Peyer's patch (tissue), 4 donors: ENCODE data around the gene CCDC149. TPM values are rescaled to one million over a fixed set of nuclear protein-coding genes. Genes with fewer than 3 reads are reported as not detected.

Experiments
- DNase-seq, 3 donors: peaks; one replicate each; pipeline ENCODE4 v3.0.0-alpha.2; 2017 to 2019
- H3K27ac ChIP-seq, 4 donors: fragments of 200-600 bp; sonication (generic); one replicate each; pipeline ENCODE4 v1.5.1; 2016 to 2019
- H3K27me3 ChIP-seq, 2 donors: fragments of 200-600 bp; sonication (generic); one replicate each; pipeline ENCODE4 v1.5.1; 2019
- H3K36me3 ChIP-seq, 3 donors: fragments of 200-600 bp; sonication (generic); one replicate each; pipeline ENCODE4 v1.5.1; 2016 to 2019
- H3K4me1 ChIP-seq, 4 donors: fragments of 200-600 bp; sonication (generic); one replicate each; pipeline ENCODE4 v1.5.1; 2016 to 2019
- H3K4me3 ChIP-seq, 4 donors: fragments of 200-600 bp; sonication (generic); 1 replicate in 3 of 4; 2 replicates in 1 of 4; pipeline ENCODE4 v1.5.1; 2016 to 2019; ENCODE audit warnings: mild to moderate bottlenecking in 1 of 4
- H3K9me3 ChIP-seq, 4 donors: fragments of 200-600 bp; sonication (generic); one replicate each; pipeline ENCODE4 v1.5.1; 2016 to 2019; ENCODE audit warnings: mild to moderate bottlenecking in 1 of 4
- POLR2A ChIP-seq, 2 donors: fragments of 450-650 bp; IDR thresholded peaks; one replicate each; pipeline ENCODE4 v1.5.1; 2017; ENCODE audit warnings: antibody characterized with exemption in 2 of 2, mild to moderate bottlenecking in 2 of 2, moderate library complexity in 2 of 2
- total RNA-seq, 4 donors: library from RNA; depleted of rRNA; stranded (reverse); fragments of >200 nt; gene quantifications; one replicate each; pipeline ENCODE4 v1.1.0, GENCODE V29; 2016
- TF ChIP-seq, protein P1 (sequence below), 6 experiments: fragments of 450-650 bp in 4 of 6; fragments of 200-600 bp in 2 of 6; sonication (generic) in 1 of 6; IDR thresholded peaks; one replicate each; pipeline ENCODE4 v1.5.1; 2017 to 2019; ENCODE audit warnings: antibody characterized with exemption in 6 of 6, mild to moderate bottlenecking in 3 of 6, moderate library complexity in 1 of 6

Gene CCDC149
- total RNA-seq, 4 donors from 2014 or later = 4.2 to 32.2 (median 6.4) TPM

- no peak for DNase-seq
- Histone ChIP-seq H3K4me1 (peaks cover 0 to 5% (median 0%) of the 10 kb centered on the region in 4 donors), H3K27ac (no peak overlapping the region), H3K4me3 (no peak overlapping the region), H3K27me3 (no peaks in the 10 kb centered on the region), H3K36me3 (no peaks in the 10 kb centered on the region), H3K9me3 (no peaks in the 10 kb centered on the region)
- TF ChIP-seq, protein P1, sequence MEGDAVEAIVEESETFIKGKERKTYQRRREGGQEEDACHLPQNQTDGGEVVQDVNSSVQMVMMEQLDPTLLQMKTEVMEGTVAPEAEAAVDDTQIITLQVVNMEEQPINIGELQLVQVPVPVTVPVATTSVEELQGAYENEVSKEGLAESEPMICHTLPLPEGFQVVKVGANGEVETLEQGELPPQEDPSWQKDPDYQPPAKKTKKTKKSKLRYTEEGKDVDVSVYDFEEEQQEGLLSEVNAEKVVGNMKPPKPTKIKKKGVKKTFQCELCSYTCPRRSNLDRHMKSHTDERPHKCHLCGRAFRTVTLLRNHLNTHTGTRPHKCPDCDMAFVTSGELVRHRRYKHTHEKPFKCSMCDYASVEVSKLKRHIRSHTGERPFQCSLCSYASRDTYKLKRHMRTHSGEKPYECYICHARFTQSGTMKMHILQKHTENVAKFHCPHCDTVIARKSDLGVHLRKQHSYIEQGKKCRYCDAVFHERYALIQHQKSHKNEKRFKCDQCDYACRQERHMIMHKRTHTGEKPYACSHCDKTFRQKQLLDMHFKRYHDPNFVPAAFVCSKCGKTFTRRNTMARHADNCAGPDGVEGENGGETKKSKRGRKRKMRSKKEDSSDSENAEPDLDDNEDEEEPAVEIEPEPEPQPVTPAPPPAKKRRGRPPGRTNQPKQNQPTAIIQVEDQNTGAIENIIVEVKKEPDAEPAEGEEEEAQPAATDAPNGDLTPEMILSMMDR (IDR thresholded peaks at IDR 0.05) = no peak
- no peak for TF ChIP-seq POLR2A (IDR thresholded peaks at IDR 0.05)
These were observed 15.2 kb downstream of the CCDC149 start for GRCh38 chr4:24897639-24898038.

DNA sequence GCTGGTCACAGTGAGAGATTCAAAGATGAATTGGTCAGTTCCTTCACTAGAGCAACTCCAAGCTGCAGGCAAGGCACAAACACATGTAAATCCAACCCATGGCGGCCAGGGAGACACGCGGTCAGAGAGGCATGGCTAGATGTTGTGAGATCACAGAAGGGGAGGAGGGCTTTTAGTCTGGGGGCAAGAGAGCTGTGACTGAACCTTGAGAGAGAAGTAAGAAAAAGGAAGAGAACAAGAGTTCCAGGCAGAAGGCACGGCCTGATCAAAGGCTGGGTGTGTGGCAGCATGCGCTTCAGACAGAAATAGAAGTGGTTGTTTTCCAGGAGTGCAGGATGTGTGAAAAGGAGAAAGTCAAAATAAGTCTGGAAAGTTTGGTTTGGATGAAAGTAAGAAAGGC lies 15.9 kb downstream of the CCDC149 start:
- Histone ChIP-seq H3K4me3 (no peak overlapping the region), H3K4me1 (peaks cover 0 to 5% (median 0%) of the 10 kb centered on the region in 4 donors), H3K27ac (no peak overlapping the region), H3K36me3 (no peaks in the 10 kb centered on the region), H3K9me3 (no peaks in the 10 kb centered on the region), H3K27me3 (no peaks in the 10 kb centered on the region)
- DNase-seq = no peak
- TF ChIP-seq, protein P1 (IDR thresholded peaks at IDR 0.05) = no peak
- no peak for TF ChIP-seq POLR2A (IDR thresholded peaks at IDR 0.05)

- Histone ChIP-seq H3K4me1 (peaks cover 0 to 5% (median 0%) of the 10 kb centered on the region in 4 donors), H3K27ac (no peak overlapping the region), H3K4me3 (no peak overlapping the region), H3K36me3 (no peaks in the 10 kb centered on the region), H3K27me3 (no peaks in the 10 kb centered on the region), H3K9me3 (no peaks in the 10 kb centered on the region)
- DNase-seq = no peak
- TF ChIP-seq POLR2A (IDR thresholded peaks at IDR 0.05) = no peak
- TF ChIP-seq, protein P1 (IDR thresholded peaks at IDR 0.05) = no peak
These were observed 16.8 kb downstream of the CCDC149 start for GRCh38 chr4:24896056-24896455.

GRCh38 chr4:24895461-24895860 lies 17.4 kb downstream of the CCDC149 start:
- no peak for DNase-seq
- Histone ChIP-seq H3K4me3 (no peak overlapping the region), H3K27me3 (no peaks in the 10 kb centered on the region), H3K9me3 (no peaks in the 10 kb centered on the region), H3K4me1 (peaks cover 0 to 5% (median 0%) of the 10 kb centered on the region in 4 donors), H3K36me3 (no peaks in the 10 kb centered on the region), H3K27ac (no peak overlapping the region)
- no peak for TF ChIP-seq POLR2A (IDR thresholded peaks at IDR 0.05)
- TF ChIP-seq, protein P1 (IDR thresholded peaks at IDR 0.05) = no peak

DNA sequence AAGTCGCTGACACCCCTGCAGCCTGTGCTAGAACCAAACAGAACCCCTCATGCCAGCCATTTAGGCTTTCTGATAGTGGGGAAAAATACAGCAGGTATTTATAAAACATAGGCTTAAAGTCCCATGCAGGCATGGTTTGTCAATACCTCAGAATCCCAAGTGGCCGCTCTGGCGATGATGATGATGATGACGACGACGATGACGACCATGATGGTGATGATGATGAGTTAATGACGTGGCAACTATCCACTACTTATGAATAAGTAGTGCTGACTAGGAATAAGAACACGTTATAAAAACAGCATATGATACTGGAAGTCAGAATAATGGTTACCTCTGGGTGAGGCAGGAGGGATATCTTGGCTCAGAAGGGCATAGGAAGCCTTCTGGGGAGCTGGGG lies 18.0 kb downstream of the CCDC149 start:
- Histone ChIP-seq H3K4me3 (no peak overlapping the region), H3K9me3 (no peaks in the 10 kb centered on the region), H3K27me3 (no peaks in the 10 kb centered on the region), H3K36me3 (no peaks in the 10 kb centered on the region), H3K4me1 (peaks cover 0 to 5% (median 0%) of the 10 kb centered on the region in 4 donors), H3K27ac (no peak overlapping the region)
- TF ChIP-seq POLR2A (IDR thresholded peaks at IDR 0.05) = no peak
- TF ChIP-seq, protein P1 (IDR thresholded peaks at IDR 0.05) = no peak
- no peak for DNase-seq

- H3K9me3 ChIP-seq = no peaks in the 10 kb centered on the region
- H3K27ac ChIP-seq = no peak overlapping the region
- no peak for DNase-seq
- no peaks in the 10 kb centered on the region for H3K36me3 ChIP-seq
- H3K4me1 ChIP-seq = peaks cover 0 to 5% (median 0%) of the 10 kb centered on the region in 4 donors
- H3K4me3 ChIP-seq = no peak overlapping the region
- TF ChIP-seq, protein P1 (IDR thresholded peaks at IDR 0.05) = no peak
- no peak for TF ChIP-seq POLR2A (IDR thresholded peaks at IDR 0.05)
- H3K27me3 ChIP-seq = no peaks in the 10 kb centered on the region
These were observed 18.6 kb downstream of the CCDC149 start for GRCh38 chr4:24894243-24894642.
